Activated CD4-positive, alpha-beta T cell treated with anti-CD3 and anti-CD28 coated beads for 4 hours (primary cell): ENCODE data around the gene CYP2J2.
"Not testable (repeated sequence)": the region's sequence is repeated elsewhere in the genome, so short reads cannot be mapped to it uniquely, and the experiment has no call there.

ENCODE experiments used
- DNase-seq, 2 donors: peaks; one replicate each; pipeline ENCODE4 v3.0.0-alpha.2; 2020

Gene CYP2J2

GRCh38 chr1:59917026-59917784 lies 9.4 kb downstream of the CYP2J2 start:
- no peak for DNase-seq

- no peak for DNase-seq
These were observed 11.1 kb downstream of the CYP2J2 start for GRCh38 chr1:59915516-59915915.

- not testable (repeated sequence) for DNase-seq
These were observed 11.7 kb downstream of the CYP2J2 start for GRCh38 chr1:59914791-59915286.

GRCh38 chr1:59908682-59909081 lies 17.9 kb downstream of the CYP2J2 start:
- DNase-seq = no peak

- no peak for DNase-seq
These were observed 18.5 kb downstream of the CYP2J2 start for GRCh38 chr1:59908084-59908483.

- no peak for DNase-seq
These were observed 19.6 kb downstream of the CYP2J2 start for GRCh38 chr1:59906931-59907330.

GRCh38 chr1:59903141-59903754 lies 23.3 kb downstream of the CYP2J2 start:
- DNase-seq = peak in 1 of 2 donors; percentile 3

GRCh38 chr1:59901770-59902388 lies 24.7 kb downstream of the CYP2J2 start:
- no peak for DNase-seq

GRCh38 chr1:59900640-59901039 lies 25.9 kb downstream of the CYP2J2 start:
- no peak for DNase-seq

GRCh38 chr1:59898927-59899326 lies 27.6 kb downstream of the CYP2J2 start:
- no peak for DNase-seq

- DNase-seq = no peak
These were observed 29.4 kb downstream of the CYP2J2 start for GRCh38 chr1:59897165-59897564.

- no peak for DNase-seq
These were observed 33.4 kb downstream of the CYP2J2 start for GRCh38 chr1:59892841-59893811.

- no peak for DNase-seq
These were observed 41.3 kb downstream of the CYP2J2 start for GRCh38 chr1:59885160-59885832.

GRCh38 chr1:59880735-59881134 lies 45.8 kb downstream of the CYP2J2 start:
- DNase-seq = no peak

- no peak for DNase-seq
These were observed 46.5 kb downstream of the CYP2J2 start for GRCh38 chr1:59879996-59880505.

GRCh38 chr1:59879574-59879973 lies 47.0 kb downstream of the CYP2J2 start:
- peak; percentile 32 to 35 for DNase-seq

- DNase-seq = no peak
These were observed 48.2 kb downstream of the CYP2J2 start for GRCh38 chr1:59878370-59878769.

- DNase-seq = no peak
These were observed 49.4 kb downstream of the CYP2J2 start for GRCh38 chr1:59877108-59877682.

GRCh38 chr1:59871746-59872145 lies 54.8 kb downstream of the CYP2J2 start:
- DNase-seq = no peak

- no peak for DNase-seq
These were observed 60.1 kb downstream of the CYP2J2 start for GRCh38 chr1:59866462-59866861.

- DNase-seq = no peak
These were observed 68.8 kb downstream of the CYP2J2 start for GRCh38 chr1:59857679-59858354.
